ENCODE results near the gene CDKN2C.

DNA sequence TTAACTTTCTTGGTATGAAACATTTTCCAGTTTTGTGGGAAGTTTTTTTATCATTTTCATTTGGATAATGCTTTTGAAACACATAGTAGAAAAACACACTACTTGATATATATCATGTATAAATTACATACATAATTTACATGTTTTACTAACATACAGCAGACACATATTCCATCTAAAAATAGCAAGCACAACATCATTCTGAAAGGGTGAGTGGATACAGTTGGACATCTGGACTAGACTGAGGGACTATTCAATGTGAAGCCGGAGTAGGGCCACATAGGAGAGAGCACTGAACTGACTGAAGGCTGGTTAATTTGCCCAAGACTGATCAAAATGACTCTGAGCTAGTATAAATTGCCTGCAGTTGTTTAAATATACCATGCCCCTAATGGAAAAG is 11.7 kb downstream of the CDKN2C start:
- TF ChIP-seq, protein P1, sequence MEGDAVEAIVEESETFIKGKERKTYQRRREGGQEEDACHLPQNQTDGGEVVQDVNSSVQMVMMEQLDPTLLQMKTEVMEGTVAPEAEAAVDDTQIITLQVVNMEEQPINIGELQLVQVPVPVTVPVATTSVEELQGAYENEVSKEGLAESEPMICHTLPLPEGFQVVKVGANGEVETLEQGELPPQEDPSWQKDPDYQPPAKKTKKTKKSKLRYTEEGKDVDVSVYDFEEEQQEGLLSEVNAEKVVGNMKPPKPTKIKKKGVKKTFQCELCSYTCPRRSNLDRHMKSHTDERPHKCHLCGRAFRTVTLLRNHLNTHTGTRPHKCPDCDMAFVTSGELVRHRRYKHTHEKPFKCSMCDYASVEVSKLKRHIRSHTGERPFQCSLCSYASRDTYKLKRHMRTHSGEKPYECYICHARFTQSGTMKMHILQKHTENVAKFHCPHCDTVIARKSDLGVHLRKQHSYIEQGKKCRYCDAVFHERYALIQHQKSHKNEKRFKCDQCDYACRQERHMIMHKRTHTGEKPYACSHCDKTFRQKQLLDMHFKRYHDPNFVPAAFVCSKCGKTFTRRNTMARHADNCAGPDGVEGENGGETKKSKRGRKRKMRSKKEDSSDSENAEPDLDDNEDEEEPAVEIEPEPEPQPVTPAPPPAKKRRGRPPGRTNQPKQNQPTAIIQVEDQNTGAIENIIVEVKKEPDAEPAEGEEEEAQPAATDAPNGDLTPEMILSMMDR (tag by site-specific recombination; IDR thresholded peaks at IDR 0.05), result no peak
- TF ChIP-seq ZIC2 (tag by site-specific recombination; IDR thresholded peaks at IDR 0.05) (no peak), ZNF274 (IDR thresholded peaks at IDR 0.05; ENCODE audit: low read length) (no peak), ZNF274 (tag by site-specific recombination; IDR thresholded peaks at IDR 0.05; ENCODE audit: borderline replicate concordance) (no peak), WT1 (tag by site-specific recombination; IDR thresholded peaks at IDR 0.05) (no peak)
- TF ChIP-seq, protein P2, sequence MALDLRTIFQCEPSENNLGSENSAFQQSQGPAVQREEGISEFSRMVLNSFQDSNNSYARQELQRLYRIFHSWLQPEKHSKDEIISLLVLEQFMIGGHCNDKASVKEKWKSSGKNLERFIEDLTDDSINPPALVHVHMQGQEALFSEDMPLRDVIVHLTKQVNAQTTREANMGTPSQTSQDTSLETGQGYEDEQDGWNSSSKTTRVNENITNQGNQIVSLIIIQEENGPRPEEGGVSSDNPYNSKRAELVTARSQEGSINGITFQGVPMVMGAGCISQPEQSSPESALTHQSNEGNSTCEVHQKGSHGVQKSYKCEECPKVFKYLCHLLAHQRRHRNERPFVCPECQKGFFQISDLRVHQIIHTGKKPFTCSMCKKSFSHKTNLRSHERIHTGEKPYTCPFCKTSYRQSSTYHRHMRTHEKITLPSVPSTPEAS (tag by site-specific recombination; IDR thresholded peaks at IDR 0.05), result no peak

All from HEK293 (cell line).